GM21381 (cell line): ENCODE measurements around the gene TRIM7.
"Not testable (repeated sequence)": the region's sequence is repeated elsewhere in the genome, so short reads cannot be mapped to it uniquely, and the experiment has no call there.

Source experiments
- ATAC-seq: cut with Tn5 transposase; IDR thresholded peaks from one replicate; pipeline ENCODE4 v1.9.1; 2021; ENCODE audit warnings: mild to moderate bottlenecking, moderate library complexity; ENCODE audit not compliant: unreplicated experiment

TRIM7 gene

GRCh38 chr5:181173420-181174342, 31.3 kb downstream of the TRIM7 start:
- peak; percentile 49 for ATAC-seq

DNA sequence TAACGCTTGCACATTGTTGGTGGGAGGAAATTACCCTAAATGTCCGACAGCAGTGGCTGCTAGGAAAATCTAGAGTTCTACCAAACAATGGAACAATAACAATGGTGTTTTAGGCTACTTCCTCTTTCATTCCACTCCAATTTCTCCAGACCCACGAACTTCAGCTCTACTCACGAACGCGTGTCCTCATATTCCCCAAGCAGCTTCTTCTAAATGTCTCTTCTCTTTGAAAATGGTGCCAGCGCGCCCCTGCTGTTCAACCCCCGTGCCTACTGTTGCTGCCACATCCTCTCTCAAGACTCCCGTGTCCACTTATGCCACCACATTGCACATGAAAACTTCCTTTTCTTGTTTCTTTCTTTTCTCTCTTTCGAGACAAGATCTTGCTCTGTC, 32.0 kb downstream of the TRIM7 start:
- ATAC-seq, result peak; percentile 27

GRCh38 chr5:181171782-181172181, 33.2 kb downstream of the TRIM7 start:
- no peak for ATAC-seq

GRCh38 chr5:181170996-181171395, 34.0 kb downstream of the TRIM7 start:
- ATAC-seq, result no peak

DNA sequence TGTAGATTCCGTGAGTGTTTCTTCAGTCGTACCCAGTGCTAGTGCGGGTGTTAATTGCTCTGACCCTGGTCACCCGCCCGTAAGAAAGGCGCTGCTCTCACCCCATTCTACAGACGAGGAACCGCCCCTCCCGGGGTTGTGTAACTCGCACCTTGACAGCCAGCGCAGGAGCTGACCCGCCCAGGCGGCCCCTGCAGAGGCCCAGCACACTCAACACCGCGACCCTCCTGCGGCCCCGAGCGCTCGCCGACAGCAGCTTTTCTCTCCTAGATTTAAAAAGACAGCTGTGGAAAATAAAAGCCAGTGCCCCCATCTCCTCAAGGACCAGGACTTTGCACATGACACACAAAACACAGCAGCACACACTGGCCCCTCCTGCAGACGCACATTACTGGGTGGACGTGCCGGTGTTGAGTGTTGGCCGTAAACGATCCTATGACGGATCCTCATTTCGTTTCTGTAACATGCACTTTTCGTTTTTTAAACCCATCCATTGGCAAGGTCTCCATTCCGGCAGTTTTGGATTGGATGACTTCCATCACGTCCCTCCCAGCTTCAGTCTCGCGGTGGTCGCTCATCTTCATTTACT, 34.7 kb downstream of the TRIM7 start:
- ATAC-seq, result peak; percentile 11

DNA sequence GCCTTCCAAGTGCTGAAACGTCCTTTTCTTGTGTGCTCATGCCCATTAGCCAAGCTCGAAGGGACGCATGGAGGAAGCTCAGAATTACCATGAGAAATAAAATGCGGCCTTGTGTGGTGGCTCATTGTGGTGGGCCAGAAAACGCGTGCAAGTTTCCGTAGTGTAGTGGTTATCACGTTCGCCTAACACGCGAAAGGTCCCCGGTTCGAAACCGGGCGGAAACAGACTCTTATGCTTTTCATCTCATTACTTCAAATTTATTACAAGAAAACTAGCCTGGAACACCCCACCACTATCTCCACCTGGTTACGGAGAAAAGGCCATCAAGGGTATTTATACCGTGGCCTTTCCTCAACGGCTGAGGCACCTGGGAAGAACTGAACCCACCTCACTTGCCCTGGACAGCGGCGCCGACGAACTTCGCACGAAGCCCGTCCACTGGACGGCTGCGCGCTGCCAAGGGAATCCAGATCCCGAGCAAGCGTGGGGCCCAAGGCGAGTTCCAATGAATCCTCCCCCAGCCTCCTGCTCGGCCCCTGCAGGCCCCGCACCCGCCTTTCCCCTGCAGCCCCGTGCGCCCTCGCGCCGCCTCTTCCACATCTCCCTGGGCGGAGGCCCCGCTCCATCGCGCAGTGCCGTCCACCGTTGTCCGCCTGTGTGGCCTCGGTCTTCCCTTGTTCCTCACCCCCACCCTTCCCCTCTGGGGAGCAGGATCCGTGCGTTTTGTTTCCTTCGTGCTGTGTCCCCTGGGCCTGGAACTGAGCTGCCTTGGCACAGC, 35.3 kb downstream of the TRIM7 start:
- peak; percentile 35 for ATAC-seq

DNA sequence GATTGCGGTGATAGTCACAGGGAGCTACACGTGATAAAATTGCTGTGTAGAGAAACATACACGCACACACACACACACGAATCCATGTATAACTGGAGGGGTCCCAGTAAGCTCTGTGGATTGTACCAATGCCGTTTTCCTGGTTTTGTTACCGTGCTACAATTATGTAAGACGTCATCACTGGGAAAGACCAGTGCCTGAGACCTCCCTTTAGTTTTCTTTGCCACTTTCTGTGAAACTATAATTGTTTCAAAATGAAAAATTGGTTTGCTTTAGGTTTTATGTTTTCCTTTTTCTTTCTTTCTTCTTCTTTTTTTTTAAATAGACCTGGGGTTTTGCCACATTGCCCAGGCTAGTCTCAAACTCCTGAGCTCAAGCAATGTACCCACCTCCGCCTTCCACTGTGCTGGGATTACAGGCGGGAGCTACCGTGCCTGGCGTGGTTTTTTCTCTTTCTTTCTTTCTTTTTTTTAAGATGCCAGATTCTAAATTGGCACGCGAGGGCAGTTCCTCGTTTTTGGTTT, 36.3 kb downstream of the TRIM7 start:
- no peak for ATAC-seq

GRCh38 chr5:181167814-181168488, 37.0 kb downstream of the TRIM7 start:
- no peak for ATAC-seq

GRCh38 chr5:181166812-181167733, 37.9 kb downstream of the TRIM7 start:
- ATAC-seq, result no peak

- no peak for ATAC-seq
Observed at GRCh38 chr5:181164076-181164952, 40.7 kb downstream of the TRIM7 start.

GRCh38 chr5:181163487-181164075, 41.4 kb downstream of the TRIM7 start:
- no peak for ATAC-seq

- ATAC-seq, result no peak
Observed at GRCh38 chr5:181161534-181162175, 43.3 kb downstream of the TRIM7 start.

DNA sequence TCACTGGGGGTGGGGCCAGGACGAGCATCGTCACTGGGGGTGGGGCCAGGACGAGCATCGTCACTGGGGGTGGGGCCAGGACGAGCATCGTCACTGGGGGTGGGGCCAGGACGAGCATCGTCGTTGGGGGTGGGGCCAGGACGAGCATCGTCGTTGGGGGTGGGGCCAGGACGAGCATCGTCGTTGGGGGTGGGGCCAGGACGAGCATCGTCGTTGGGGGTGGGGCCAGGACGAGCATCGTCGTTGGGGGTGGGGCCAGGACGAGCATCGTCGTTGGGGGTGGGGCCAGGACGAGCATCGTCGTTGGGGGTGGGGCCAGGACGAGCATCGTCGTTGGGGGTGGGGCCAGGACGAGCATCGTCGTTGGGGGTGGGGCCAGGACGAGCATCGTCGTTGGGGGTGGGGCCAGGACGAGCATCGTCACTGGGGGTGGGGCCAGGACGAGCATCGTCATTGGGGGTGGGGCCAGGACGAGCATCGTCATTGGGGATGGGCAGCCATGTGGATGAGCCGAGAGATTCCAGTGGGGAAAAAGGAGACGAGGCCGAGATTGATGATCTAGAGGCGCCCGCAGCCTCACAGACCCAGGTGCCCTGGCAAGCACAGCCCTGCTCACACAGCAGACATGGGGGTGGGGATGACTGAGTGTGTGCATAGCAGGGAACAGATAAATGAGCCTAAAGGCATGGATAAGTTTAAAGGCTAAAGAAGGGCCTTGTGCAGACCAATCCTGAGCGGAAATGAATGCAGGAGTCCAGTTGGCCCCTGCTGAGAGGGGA, 44.1 kb downstream of the TRIM7 start:
- not testable (repeated sequence) for ATAC-seq

DNA sequence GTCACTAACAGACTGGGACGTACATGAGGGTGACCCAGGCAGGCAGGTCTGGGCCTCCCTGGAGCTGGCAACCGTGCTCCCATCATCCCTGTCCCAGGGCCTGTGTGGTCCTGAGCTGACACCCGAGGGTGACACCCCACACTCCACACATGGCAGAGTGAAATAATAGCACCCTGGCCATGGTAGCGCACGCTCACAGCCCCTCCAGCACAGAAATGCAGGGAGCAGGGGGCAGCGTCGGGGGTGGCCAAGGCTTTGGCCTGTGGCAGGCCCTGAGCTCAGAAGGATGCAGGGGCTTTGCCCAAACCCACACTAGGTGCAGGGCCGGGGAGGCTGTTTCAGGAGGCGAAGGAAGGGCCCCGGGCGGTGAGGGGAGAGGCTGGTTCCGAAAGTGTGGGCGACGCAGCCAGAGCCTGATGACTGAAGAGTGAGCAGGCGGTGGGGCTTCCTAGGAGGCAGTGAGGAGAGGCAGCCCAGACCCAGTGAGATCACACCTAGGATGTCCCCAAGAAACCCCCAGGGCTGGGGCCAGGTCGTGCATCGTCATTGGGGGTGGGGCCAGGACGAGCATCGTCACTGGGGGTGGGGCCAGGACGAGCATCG, 44.7 kb downstream of the TRIM7 start:
- ATAC-seq, result no peak

GRCh38 chr5:181159286-181160151, 45.5 kb downstream of the TRIM7 start:
- peak; percentile 74 for ATAC-seq

DNA sequence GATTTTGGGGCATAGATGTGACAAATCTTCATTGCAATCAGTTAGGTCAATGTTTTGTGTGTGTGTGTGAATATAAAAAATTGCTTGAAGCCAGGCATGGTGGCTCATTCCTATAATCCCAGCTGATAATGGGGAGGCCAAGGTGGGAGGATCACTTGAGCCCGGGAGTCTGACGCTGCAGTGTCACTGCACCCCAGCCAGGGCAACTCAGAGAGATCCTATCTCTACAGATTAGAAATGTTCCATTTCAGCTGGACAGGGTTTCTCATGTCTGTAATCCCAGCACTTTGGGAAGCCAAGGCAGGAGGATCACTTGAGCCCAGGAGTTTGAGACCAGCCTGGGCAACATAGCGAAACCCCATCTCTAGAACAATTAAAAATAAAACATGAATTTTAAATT, 46.1 kb downstream of the TRIM7 start:
- no peak for ATAC-seq
